ENCODE measurements around the gene PMEPA1.

Gene PMEPA1

GRCh38 chr20:57711311-57711712, 1.5 kb upstream of the PMEPA1 start:
- DNase-seq, result no peak

GRCh38 chr20:57710841-57711240, 1.0 kb upstream of the PMEPA1 start:
- no peak for DNase-seq

- no peak for DNase-seq
Measured at GRCh38 chr20:57708694-57709673, 831 bp downstream of the PMEPA1 start.

- no peak for DNase-seq
Measured at GRCh38 chr20:57707849-57708693, 1.7 kb downstream of the PMEPA1 start.

GRCh38 chr20:57707320-57707719, 2.5 kb downstream of the PMEPA1 start:
- DNase-seq, result no peak

GRCh38 chr20:57705127-57705899, 4.5 kb downstream of the PMEPA1 start:
- DNase-seq, result no peak

GRCh38 chr20:57704245-57704644, 5.6 kb downstream of the PMEPA1 start:
- no peak for DNase-seq

GRCh38 chr20:57703013-57703412, 6.8 kb downstream of the PMEPA1 start:
- no peak for DNase-seq

GRCh38 chr20:57702521-57702920, 7.3 kb downstream of the PMEPA1 start:
- DNase-seq, result no peak

- DNase-seq, result no peak
Measured at GRCh38 chr20:57702091-57702490, 7.7 kb downstream of the PMEPA1 start.

- DNase-seq, result no peak
Measured at GRCh38 chr20:57701651-57702050, 8.2 kb downstream of the PMEPA1 start.

- DNase-seq, result no peak
Measured at GRCh38 chr20:57701090-57701489, 8.7 kb downstream of the PMEPA1 start.

GRCh38 chr20:57699395-57699794, 10.4 kb downstream of the PMEPA1 start:
- DNase-seq, result no peak

GRCh38 chr20:57698867-57699275, 10.9 kb downstream of the PMEPA1 start:
- no peak for DNase-seq

- DNase-seq, result peak; percentile 97
Measured at GRCh38 chr20:57698116-57698866, 11.5 kb downstream of the PMEPA1 start.

GRCh38 chr20:57697543-57697942, 12.3 kb downstream of the PMEPA1 start:
- DNase-seq, result no peak

GRCh38 chr20:57696401-57696961, 13.3 kb downstream of the PMEPA1 start:
- no peak for DNase-seq

GRCh38 chr20:57695940-57696339, 13.9 kb downstream of the PMEPA1 start:
- DNase-seq, result no peak

- peak; percentile 72 for DNase-seq
Measured at GRCh38 chr20:57695012-57695411, 14.8 kb downstream of the PMEPA1 start.

- DNase-seq, result no peak
Measured at GRCh38 chr20:57694481-57694880, 15.3 kb downstream of the PMEPA1 start.

GRCh38 chr20:57693670-57694329, 16.0 kb downstream of the PMEPA1 start:
- DNase-seq, result no peak

All from kidney glomerular epithelial cell (primary cell).